ENCODE results near the gene CCDC47.
A peak's percentile ranks its signal among the peaks of the same experiment; 100 is the strongest.

Gene CCDC47

DNA sequence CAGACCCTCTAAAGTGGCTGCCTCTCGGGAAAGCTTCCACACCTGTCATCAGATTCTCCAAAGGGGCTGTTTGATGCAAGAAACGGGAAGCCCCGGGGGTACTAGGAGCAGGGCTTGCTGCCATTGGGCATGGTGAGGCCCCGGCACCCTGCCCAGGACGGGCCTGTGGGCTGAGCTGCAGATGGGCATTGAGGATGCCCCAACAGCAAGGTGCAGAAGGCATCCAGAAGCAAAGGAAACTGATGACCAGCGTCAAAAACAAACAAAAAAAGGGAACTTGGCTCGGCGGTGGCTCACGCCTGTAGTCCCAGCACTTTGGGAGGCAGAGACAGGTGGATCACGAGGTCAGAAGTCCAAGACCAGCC is 72.0 kb downstream of the CCDC47 start:
- no peak for DNase-seq
- H3K27me3 ChIP-seq = no peaks in the 10 kb centered on the region
- H3K4me3 ChIP-seq = peak overlapping the region; percentile 49 to 72
- H3K9me3 ChIP-seq = no peaks in the 10 kb centered on the region
- peak overlapping the region; percentile 52 to 71 for H3K27ac ChIP-seq
- TF ChIP-seq, protein P1, sequence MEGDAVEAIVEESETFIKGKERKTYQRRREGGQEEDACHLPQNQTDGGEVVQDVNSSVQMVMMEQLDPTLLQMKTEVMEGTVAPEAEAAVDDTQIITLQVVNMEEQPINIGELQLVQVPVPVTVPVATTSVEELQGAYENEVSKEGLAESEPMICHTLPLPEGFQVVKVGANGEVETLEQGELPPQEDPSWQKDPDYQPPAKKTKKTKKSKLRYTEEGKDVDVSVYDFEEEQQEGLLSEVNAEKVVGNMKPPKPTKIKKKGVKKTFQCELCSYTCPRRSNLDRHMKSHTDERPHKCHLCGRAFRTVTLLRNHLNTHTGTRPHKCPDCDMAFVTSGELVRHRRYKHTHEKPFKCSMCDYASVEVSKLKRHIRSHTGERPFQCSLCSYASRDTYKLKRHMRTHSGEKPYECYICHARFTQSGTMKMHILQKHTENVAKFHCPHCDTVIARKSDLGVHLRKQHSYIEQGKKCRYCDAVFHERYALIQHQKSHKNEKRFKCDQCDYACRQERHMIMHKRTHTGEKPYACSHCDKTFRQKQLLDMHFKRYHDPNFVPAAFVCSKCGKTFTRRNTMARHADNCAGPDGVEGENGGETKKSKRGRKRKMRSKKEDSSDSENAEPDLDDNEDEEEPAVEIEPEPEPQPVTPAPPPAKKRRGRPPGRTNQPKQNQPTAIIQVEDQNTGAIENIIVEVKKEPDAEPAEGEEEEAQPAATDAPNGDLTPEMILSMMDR (IDR thresholded peaks at IDR 0.05) = no peak
- intact Hi-C loops (cut with DNase I; ENCODE audit: low total_unique reads) = no loop called here
- H3K4me1 ChIP-seq = peaks cover 5 to 35% (median 27%) of the 10 kb centered on the region in 4 donors
- H3K36me3 ChIP-seq = peaks cover 6 to 40% (median 38%) of the 10 kb centered on the region in 3 donors

GRCh38 chr17:63700528-63701455 is 72.6 kb downstream of the CCDC47 start:
- peak; percentile 70 to 85 for DNase-seq
- no peaks in the 10 kb centered on the region for H3K9me3 ChIP-seq
- H3K4me1 ChIP-seq = peaks cover 5 to 35% (median 27%) of the 10 kb centered on the region in 4 donors
- H3K27me3 ChIP-seq = no peaks in the 10 kb centered on the region
- intact Hi-C loops (cut with DNase I; ENCODE audit: low total_unique reads) = no loop called here
- TF ChIP-seq, protein P1 (IDR thresholded peaks at IDR 0.05) = no peak
- H3K36me3 ChIP-seq = peaks cover 0 to 34% (median 31%) of the 10 kb centered on the region in 3 donors
- peak overlapping the region; percentile 52 to 71 for H3K27ac ChIP-seq
- H3K4me3 ChIP-seq = peak overlapping the region; percentile 49 to 72

- intact Hi-C loops (cut with DNase I; ENCODE audit: low total_unique reads) = no loop called here
- TF ChIP-seq, protein P1 (IDR thresholded peaks at IDR 0.05) = no peak
- Histone ChIP-seq H3K4me1 (peaks cover 5 to 36% (median 27%) of the 10 kb centered on the region in 4 donors), H3K27me3 (no peaks in the 10 kb centered on the region), H3K4me3 (peak within 1 kb of the TSS; percentile 49 to 72), H3K36me3 (peaks cover 0 to 31% (median 25%) of the 10 kb centered on the region in 3 donors), H3K9me3 (no peaks in the 10 kb centered on the region), H3K27ac (peak within 1 kb of the TSS; percentile 52 to 71)
- peak in 1 of 2 donors; percentile 73 for DNase-seq
Measured at GRCh38 chr17:63699638-63700527, 73.5 kb downstream of the CCDC47 start, which contains the start of gene LIMD2. Gene LIMD2 (minus strand): TSS chr17:63700125. CDS start chr17:63699298, 827 bp downstream.

DNA sequence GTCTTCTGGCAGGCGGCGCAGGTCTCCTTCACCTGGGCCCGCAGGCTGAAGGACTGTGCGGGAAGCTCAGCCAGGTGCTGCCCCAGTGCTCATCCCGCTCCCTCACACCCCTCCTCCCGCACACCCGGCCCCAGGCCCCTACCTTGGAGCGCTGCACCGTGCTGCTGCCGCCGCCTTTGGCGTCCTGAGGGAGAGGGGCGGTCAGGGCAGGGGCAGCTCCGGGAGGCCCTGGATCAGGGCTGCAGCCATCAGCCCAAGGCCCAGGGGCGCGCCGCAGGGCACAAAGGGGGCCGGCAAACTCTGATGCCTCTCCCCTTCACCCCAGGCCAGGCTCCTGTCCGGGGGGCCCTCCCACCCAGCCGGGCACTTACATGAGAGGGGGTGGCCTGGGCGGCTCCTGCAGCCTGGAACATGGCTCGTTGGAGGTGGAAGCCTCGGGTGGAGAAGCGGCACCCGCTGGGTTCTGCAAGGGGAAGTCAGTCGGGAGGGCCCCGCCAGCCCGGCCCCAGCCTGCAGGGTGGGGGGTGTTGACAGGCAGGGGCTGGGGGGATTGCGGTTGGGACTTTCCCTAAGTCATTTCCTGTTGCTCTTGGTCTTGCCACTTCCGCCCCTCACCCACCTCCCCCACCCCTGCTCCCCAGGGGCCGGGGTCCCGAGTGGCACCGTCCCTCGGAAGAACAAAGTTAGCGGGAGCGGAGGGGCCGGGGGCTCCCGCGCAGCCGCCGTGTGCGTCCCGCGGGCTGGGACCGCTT is 74.3 kb downstream of the CCDC47 start:
- H3K4me1 ChIP-seq = peaks cover 5 to 39% (median 29%) of the 10 kb centered on the region in 4 donors
- H3K27me3 ChIP-seq = no peaks in the 10 kb centered on the region
- H3K27ac ChIP-seq = peak overlapping the region; percentile 50 to 71
- TF ChIP-seq, protein P1 (IDR thresholded peaks at IDR 0.05) = no peak
- no peaks in the 10 kb centered on the region for H3K9me3 ChIP-seq
- peak; percentile 52 to 76 for DNase-seq
- intact Hi-C loops (cut with DNase I; ENCODE audit: low total_unique reads) = no loop called here
- H3K36me3 ChIP-seq = peaks cover 1 to 31% (median 21%) of the 10 kb centered on the region in 3 donors
- H3K4me3 ChIP-seq = peak overlapping the region; percentile 49 to 72

Data from tibial artery (tissue), 4 donors.